Breast epithelium (tissue), 4 donors: ENCODE measurements around the gene NPTX2. TPM values are rescaled to one million over a fixed set of nuclear protein-coding genes. Genes with fewer than 3 reads are reported as not detected.

Experiments
- DNase-seq, 2 donors: peaks; one replicate each; pipeline ENCODE4 v3.0.0-alpha.2; 2019; ENCODE audit warnings: low spot score in 2 of 2
- H3K27ac ChIP-seq, 2 donors: fragments of 200-600 bp; sonication (generic) in 1 of 2; one replicate each; pipeline ENCODE4 v1.5.1; 2016 to 2019; ENCODE audit warnings: mild to moderate bottlenecking in 1 of 2
- H3K27me3 ChIP-seq, 2 donors: fragments of 200-600 bp; sonication (generic) in 1 of 2; one replicate each; pipeline versions ENCODE4 v1.5.1 to v1.6.0; 2017 to 2019; ENCODE audit warnings: control low read depth in 1 of 2, mild to moderate bottlenecking in 1 of 2
- H3K36me3 ChIP-seq: fragments of 200-600 bp; one replicate; pipeline ENCODE4 v1.5.1; 2019
- H3K4me1 ChIP-seq, 2 donors: fragments of 200-600 bp; sonication (generic); one replicate each; pipeline ENCODE4 v1.5.1; 2016 to 2019; ENCODE audit warnings: control low read depth in 1 of 2
- H3K4me3 ChIP-seq, 3 donors: fragments of 200-600 bp; sonication (generic); 1 replicate in 2 of 3; 2 replicates in 1 of 3; pipeline ENCODE4 v1.5.1; 2016 to 2019; ENCODE audit warnings: mild to moderate bottlenecking in 3 of 3, moderate library complexity in 2 of 3
- H3K9me3 ChIP-seq, 2 donors: fragments of 200-600 bp; sonication (generic) in 1 of 2; one replicate each; pipeline ENCODE4 v1.5.1; 2016 to 2019; ENCODE audit warnings: control low read depth in 1 of 2
- POLR2A ChIP-seq: fragments of 450-650 bp; IDR thresholded peaks from one replicate; pipeline ENCODE4 v1.6.1; 2016; ENCODE audit warnings: antibody characterized with exemption, mild to moderate bottlenecking, moderate library complexity
- POLR2AphosphoS5 ChIP-seq, 3 donors: sonication (generic); formaldehyde crosslinking; IDR thresholded peaks; one replicate each; pipeline ENCODE4 v1.6.1; 2017; ENCODE audit warnings: antibody characterized with exemption in 3 of 3
- intact Hi-C: fragments of 100-400 bp; cut with DNase I; formaldehyde crosslinking; loops from one replicate; pipeline ENCODE4 v1.15.1; 2023; ENCODE audit warnings: low total_unique reads
- total RNA-seq, 3 donors: library from RNA; depleted of rRNA; stranded (reverse); fragments of >200 nt; gene quantifications; one replicate each; pipeline ENCODE4 v1.1.0, GENCODE V29; 2016
- TF ChIP-seq, protein P1 (sequence below), 3 donors: fragments of 450-650 bp; IDR thresholded peaks; one replicate each; pipeline ENCODE4 v1.5.1; 2016 to 2017; ENCODE audit warnings: antibody characterized with exemption in 3 of 3, mild to moderate bottlenecking in 3 of 3, moderate library complexity in 3 of 3

NPTX2 gene, protein sequence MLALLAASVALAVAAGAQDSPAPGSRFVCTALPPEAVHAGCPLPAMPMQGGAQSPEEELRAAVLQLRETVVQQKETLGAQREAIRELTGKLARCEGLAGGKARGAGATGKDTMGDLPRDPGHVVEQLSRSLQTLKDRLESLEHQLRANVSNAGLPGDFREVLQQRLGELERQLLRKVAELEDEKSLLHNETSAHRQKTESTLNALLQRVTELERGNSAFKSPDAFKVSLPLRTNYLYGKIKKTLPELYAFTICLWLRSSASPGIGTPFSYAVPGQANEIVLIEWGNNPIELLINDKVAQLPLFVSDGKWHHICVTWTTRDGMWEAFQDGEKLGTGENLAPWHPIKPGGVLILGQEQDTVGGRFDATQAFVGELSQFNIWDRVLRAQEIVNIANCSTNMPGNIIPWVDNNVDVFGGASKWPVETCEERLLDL
- total RNA-seq = 1 to 10 TPM; 1.5 to 3.3 (median 3.2) TPM

GRCh38 chr7:98617051-98617959 is at the start of gene NPTX2:
Gene NPTX2 (plus strand): TSS chr7:98617285. CDS start chr7:98617462, 177 bp downstream.
- no peak within 1 kb of the TSS for H3K27ac ChIP-seq
- H3K27me3 ChIP-seq = peaks cover 3 to 78% of the 10 kb centered on the region in 2 donors
- no peaks in the 10 kb centered on the region for H3K9me3 ChIP-seq
- no peaks in the 10 kb centered on the region for H3K36me3 ChIP-seq
- no peaks in the 10 kb centered on the region for H3K4me1 ChIP-seq
- intact Hi-C loops = no loop called here
- TF ChIP-seq, protein P1, sequence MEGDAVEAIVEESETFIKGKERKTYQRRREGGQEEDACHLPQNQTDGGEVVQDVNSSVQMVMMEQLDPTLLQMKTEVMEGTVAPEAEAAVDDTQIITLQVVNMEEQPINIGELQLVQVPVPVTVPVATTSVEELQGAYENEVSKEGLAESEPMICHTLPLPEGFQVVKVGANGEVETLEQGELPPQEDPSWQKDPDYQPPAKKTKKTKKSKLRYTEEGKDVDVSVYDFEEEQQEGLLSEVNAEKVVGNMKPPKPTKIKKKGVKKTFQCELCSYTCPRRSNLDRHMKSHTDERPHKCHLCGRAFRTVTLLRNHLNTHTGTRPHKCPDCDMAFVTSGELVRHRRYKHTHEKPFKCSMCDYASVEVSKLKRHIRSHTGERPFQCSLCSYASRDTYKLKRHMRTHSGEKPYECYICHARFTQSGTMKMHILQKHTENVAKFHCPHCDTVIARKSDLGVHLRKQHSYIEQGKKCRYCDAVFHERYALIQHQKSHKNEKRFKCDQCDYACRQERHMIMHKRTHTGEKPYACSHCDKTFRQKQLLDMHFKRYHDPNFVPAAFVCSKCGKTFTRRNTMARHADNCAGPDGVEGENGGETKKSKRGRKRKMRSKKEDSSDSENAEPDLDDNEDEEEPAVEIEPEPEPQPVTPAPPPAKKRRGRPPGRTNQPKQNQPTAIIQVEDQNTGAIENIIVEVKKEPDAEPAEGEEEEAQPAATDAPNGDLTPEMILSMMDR (IDR thresholded peaks at IDR 0.05) = no peak
- TF ChIP-seq POLR2A = no peak
- no peak for TF ChIP-seq POLR2AphosphoS5 (IDR thresholded peaks at IDR 0.05)
- DNase-seq = no peak
- H3K4me3 ChIP-seq = peak within 1 kb of the TSS; percentile 12 to 42 (median 30)

DNA sequence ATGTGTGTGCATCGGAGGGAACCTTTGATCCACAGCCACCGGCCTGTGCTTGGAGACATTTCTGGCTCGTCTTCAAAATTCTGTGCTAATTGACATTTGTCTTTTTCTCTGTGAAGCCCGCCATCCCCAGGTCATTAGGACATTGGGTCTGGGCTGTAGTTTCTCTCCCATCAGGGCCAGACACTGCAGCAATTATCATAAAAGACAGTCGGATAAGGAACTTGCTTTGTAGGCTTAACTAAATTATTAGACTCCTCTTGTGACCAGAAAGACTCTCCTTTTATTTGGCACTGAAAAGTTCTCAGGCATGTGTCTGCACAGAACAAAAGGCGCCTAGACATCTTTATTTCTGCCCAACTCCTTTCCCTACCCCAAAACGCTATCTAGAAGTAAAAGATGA is 49.1 kb upstream of the NPTX2 start:
- H3K9me3 ChIP-seq = peaks cover 3 to 20% of the 10 kb centered on the region in 2 donors
- H3K4me1 ChIP-seq = no peaks in the 10 kb centered on the region
- intact Hi-C loops = no loop called here
- TF ChIP-seq, protein P1 (IDR thresholded peaks at IDR 0.05) = no peak
- TF ChIP-seq POLR2AphosphoS5 (IDR thresholded peaks at IDR 0.05) (no peak), POLR2A (no peak)
- no peak overlapping the region for H3K27ac ChIP-seq
- H3K27me3 ChIP-seq = peaks cover 0 to 24% of the 10 kb centered on the region in 2 donors
- no peak for DNase-seq
- no peaks in the 10 kb centered on the region for H3K36me3 ChIP-seq
- no peak overlapping the region for H3K4me3 ChIP-seq

DNA sequence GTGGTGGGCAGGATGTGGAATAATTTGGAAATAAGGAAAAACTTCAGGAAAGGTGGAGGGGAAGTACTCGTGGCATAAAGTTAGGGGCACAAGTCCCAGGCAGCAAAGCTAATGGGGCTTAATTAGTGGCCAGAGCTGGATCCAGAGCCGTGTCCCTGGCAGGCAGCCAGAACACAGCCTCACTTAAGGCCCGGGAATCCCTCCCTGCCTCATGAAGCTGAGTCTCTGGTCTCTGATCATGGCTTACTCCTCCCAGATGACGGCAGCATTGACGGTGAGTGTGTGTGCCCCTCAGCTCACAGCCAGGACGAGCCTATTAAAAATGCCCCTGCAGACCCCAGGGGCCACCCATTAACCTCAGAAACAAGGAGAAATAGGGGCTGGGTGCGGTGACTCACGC is 48.2 kb upstream of the NPTX2 start:
- no peaks in the 10 kb centered on the region for H3K36me3 ChIP-seq
- H3K27ac ChIP-seq = no peak overlapping the region
- TF ChIP-seq POLR2AphosphoS5 (IDR thresholded peaks at IDR 0.05) (no peak), POLR2A (no peak)
- TF ChIP-seq, protein P1 (IDR thresholded peaks at IDR 0.05) = no peak
- H3K9me3 ChIP-seq = peaks cover 3 to 19% of the 10 kb centered on the region in 2 donors
- intact Hi-C loops = no loop called here
- no peak for DNase-seq
- peaks cover 0 to 23% of the 10 kb centered on the region in 2 donors for H3K27me3 ChIP-seq
- H3K4me3 ChIP-seq = no peak overlapping the region
- no peaks in the 10 kb centered on the region for H3K4me1 ChIP-seq

DNA sequence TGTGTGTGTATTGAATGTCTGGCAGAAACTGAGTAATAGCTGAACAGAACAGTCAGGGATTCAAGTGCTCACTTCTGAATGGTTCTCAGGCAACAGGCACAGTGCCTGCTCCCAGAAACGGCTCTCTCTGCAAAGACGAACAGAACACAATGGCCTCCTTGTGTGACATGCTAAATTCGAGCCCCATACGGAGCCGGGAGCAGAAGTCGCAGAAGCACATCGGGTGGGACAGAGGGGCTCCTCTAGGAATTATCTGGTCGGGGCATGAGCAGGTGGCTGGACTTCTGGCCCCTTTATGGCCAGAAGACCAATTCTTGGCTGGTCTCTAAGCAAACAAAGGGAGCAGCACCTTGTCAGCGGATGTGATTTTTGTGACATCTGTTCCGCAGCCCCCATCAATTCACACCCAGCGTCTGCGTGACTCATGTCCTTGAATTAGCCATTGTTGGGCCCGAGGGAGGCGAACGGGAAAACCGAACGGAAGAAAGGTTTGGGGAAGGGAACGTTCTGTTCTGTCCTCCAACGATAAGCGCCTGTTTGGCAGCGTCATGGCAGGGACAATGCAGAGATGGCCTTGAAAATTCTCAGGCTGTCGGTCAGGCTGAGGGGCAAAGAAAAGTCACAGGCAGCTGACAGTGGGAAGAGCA is 47.3 kb upstream of the NPTX2 start:
- no peak for DNase-seq
- Histone ChIP-seq H3K27me3 (peaks cover 0 to 21% of the 10 kb centered on the region in 2 donors), H3K4me3 (no peak overlapping the region), H3K36me3 (no peaks in the 10 kb centered on the region), H3K27ac (peak overlapping the region in 1 of 2 donors; percentile 32), H3K4me1 (no peaks in the 10 kb centered on the region), H3K9me3 (peaks cover 0 to 11% of the 10 kb centered on the region in 2 donors)
- intact Hi-C loops = no loop called here
- TF ChIP-seq, protein P1 (IDR thresholded peaks at IDR 0.05) = no peak
- peak in 1 of 3 donors; percentile 46 for TF ChIP-seq POLR2AphosphoS5 (IDR thresholded peaks at IDR 0.05)
